ENCODE results near the gene ALDOA.

Gene ALDOA

GRCh38 chr16:30077656-30078055, 12.1 kb downstream of the ALDOA start:
- no peak for DNase-seq (ENCODE audit: low read depth)
- in situ Hi-C loops (cut with HindIII; ENCODE audit: low sequenced_read_pairs) = loop anchor here (5.0 to 10.0 kb wide), 2 partner anchors 40 to 317 kb away; partner anchors contain the start of gene ZNF48
- no peak for TF ChIP-seq CTCF (IDR thresholded peaks at IDR 0.05; ENCODE audit: low read depth, low read length, missing control alignments)
- no peak overlapping the region for H3K4me3 ChIP-seq (ENCODE audit: low read depth, low read length)

- no peak overlapping the region for H3K4me3 ChIP-seq (ENCODE audit: low read depth, low read length)
- no peak for TF ChIP-seq CTCF (IDR thresholded peaks at IDR 0.05; ENCODE audit: low read depth, low read length, missing control alignments)
- in situ Hi-C loops (cut with HindIII; ENCODE audit: low sequenced_read_pairs) = loop anchor here (5.0 to 10.0 kb wide), 2 partner anchors 39 to 316 kb away; partner anchors contain the start of gene ZNF48
- no peak for DNase-seq (ENCODE audit: low read depth)
These were observed 13.2 kb downstream of the ALDOA start for GRCh38 chr16:30078744-30079143.

- no peak for TF ChIP-seq CTCF (IDR thresholded peaks at IDR 0.05; ENCODE audit: low read depth, low read length, missing control alignments)
These were observed 13.9 kb downstream of the ALDOA start for GRCh38 chr16:30079480-30079879.

GRCh38 chr16:30082545-30083090, 17.1 kb downstream of the ALDOA start:
- H3K4me3 ChIP-seq (ENCODE audit: low read depth, low read length) = no peak overlapping the region
- DNase-seq (ENCODE audit: low read depth) = no peak
- in situ Hi-C loops (cut with HindIII; ENCODE audit: low sequenced_read_pairs) = no loop called here
- TF ChIP-seq CTCF (IDR thresholded peaks at IDR 0.05; ENCODE audit: low read depth, low read length, missing control alignments) = peak; percentile 26

More at GRCh38 chr16:30079480-30079879, 13.9 kb downstream of the ALDOA start:
- in situ Hi-C loops (cut with HindIII; ENCODE audit: low sequenced_read_pairs) = loop anchor here (5.0 to 10.0 kb wide), 2 partner anchors 38 to 315 kb away; partner anchors contain the start of gene ZNF48
- H3K4me3 ChIP-seq (ENCODE audit: low read depth, low read length) = no peak overlapping the region
- DNase-seq (ENCODE audit: low read depth) = no peak

GRCh38 chr16:30083216-30084055, 17.9 kb downstream of the ALDOA start:
- no peak overlapping the region for H3K4me3 ChIP-seq (ENCODE audit: low read depth, low read length)
- in situ Hi-C loops (cut with HindIII; ENCODE audit: low sequenced_read_pairs) = no loop called here
- TF ChIP-seq CTCF (IDR thresholded peaks at IDR 0.05; ENCODE audit: low read depth, low read length, missing control alignments) = no peak
- no peak for DNase-seq (ENCODE audit: low read depth)

- in situ Hi-C loops (cut with HindIII; ENCODE audit: low sequenced_read_pairs) = no loop called here
- H3K4me3 ChIP-seq (ENCODE audit: low read depth, low read length) = no peak overlapping the region
- TF ChIP-seq CTCF (IDR thresholded peaks at IDR 0.05; ENCODE audit: low read depth, low read length, missing control alignments) = no peak
- no peak for DNase-seq (ENCODE audit: low read depth)
These were observed 18.7 kb downstream of the ALDOA start for GRCh38 chr16:30084096-30084815.

All from astrocyte of the cerebellum (primary cell).